ENCODE data around the gene LSM5.
"Not testable (repeated sequence)": the region's sequence is repeated elsewhere in the genome, so short reads cannot be mapped to it uniquely, and the experiment has no call there.

LSM5 gene

GRCh38 chr7:32500922-32501341, 10.8 kb upstream of the LSM5 start:
- no peaks in the 10 kb centered on the region for H3K9me3 ChIP-seq (ENCODE audit: control insufficient read depth, insufficient read depth, low read length)
- H3K4me3 ChIP-seq (ENCODE audit: low read depth, low read length), result no peak overlapping the region
- H3K4me1 ChIP-seq (ENCODE audit: control insufficient read depth, insufficient read depth, low read length), result peaks cover 3% of the 10 kb centered on the region
- no peaks in the 10 kb centered on the region for H3K36me3 ChIP-seq (ENCODE audit: control insufficient read depth, insufficient read depth, low read length)
- no peak overlapping the region for H3K9ac ChIP-seq (ENCODE audit: low read depth, low read length)
- no peaks in the 10 kb centered on the region for H3K27me3 ChIP-seq (ENCODE audit: control insufficient read depth, insufficient read depth, low read length)

DNA sequence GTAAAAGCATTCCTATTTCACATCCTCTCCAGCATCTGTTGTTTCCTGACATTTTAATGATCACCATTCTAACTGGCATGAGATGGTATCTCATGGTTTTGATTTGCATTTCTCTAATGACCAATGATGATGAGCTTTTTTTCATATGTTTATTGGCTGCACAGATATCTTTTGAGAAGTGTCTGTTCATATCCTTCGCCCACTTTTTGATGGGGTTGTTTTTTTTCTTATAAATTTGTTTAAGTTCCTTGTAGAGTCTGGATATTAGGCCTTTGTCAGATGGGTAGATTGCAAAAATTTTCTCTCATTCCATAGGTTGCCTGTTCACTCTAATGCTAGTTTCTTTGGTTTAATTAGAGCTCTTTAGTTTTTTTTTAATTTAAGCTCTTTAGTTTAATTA, 10.0 kb upstream of the LSM5 start:
- H3K4me1 ChIP-seq (ENCODE audit: control insufficient read depth, insufficient read depth, low read length); H3K27me3 ChIP-seq (ENCODE audit: control insufficient read depth, insufficient read depth, low read length); H3K9ac ChIP-seq (ENCODE audit: low read depth, low read length); H3K36me3 ChIP-seq (ENCODE audit: control insufficient read depth, insufficient read depth, low read length); H3K9me3 ChIP-seq (ENCODE audit: control insufficient read depth, insufficient read depth, low read length); H3K4me3 ChIP-seq (ENCODE audit: low read depth, low read length): not testable (repeated sequence)

DNA sequence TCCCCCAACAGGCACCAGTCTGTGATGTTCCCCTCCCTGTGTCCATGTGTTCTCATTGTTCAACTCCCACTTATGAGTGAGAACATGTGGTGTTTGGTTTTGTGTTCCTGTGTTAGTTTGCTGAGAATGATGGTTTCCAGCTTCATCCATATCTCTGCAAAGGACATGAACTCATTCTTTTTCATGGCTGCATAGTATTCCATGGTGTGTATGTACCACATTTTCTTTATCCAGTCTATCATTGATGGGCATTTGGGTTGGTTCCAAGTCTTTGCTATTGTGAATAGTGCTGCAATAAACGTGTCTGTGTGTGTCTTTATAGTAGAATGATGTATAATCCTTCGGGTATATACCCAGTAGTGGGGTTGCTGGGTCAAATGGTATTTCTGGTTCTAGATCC, 9.6 kb upstream of the LSM5 start:
- H3K4me1 ChIP-seq (ENCODE audit: control insufficient read depth, insufficient read depth, low read length); H3K27me3 ChIP-seq (ENCODE audit: control insufficient read depth, insufficient read depth, low read length); H3K9ac ChIP-seq (ENCODE audit: low read depth, low read length); H3K4me3 ChIP-seq (ENCODE audit: low read depth, low read length); H3K9me3 ChIP-seq (ENCODE audit: control insufficient read depth, insufficient read depth, low read length); H3K36me3 ChIP-seq (ENCODE audit: control insufficient read depth, insufficient read depth, low read length): not testable (repeated sequence)

DNA sequence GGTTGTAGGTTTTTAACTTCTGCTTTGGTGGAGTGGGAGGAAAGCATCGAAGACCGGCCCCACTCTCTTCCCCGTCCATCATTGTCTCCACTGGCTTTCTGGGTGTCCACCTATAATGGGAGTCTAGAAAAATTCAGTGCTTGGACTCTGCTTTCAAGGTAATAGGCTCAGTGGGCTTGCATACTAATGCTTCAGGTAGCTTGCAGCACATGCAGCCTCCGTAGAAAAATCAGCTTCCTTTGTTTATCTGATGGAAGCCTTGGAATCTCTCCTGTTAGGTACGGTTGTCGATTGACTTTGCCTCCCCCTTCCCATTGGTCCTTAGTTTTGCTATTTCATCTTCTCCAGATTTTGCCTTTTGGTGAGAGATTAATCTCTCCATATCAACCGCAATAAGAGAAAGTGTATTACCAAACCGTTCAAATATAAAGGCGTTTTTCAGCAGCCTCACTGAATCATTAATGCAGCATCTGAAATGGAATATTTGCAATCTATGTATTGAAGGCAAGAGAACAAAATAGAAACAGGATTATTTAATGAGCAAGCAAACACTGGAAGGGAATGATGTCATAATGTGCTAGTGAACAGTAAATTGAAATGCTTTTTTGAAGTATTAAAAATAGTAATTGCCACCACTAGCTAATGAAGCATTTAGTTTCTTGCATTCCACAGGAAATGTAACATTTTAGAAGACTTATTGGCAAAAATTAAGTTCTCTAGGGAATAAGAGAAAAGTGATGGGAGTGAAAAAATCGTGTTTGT, 6.1 kb upstream of the LSM5 start:
- no peaks in the 10 kb centered on the region for H3K9me3 ChIP-seq (ENCODE audit: control insufficient read depth, insufficient read depth, low read length)
- peaks cover 4% of the 10 kb centered on the region for H3K4me1 ChIP-seq (ENCODE audit: control insufficient read depth, insufficient read depth, low read length)
- no peaks in the 10 kb centered on the region for H3K36me3 ChIP-seq (ENCODE audit: control insufficient read depth, insufficient read depth, low read length)
- no peaks in the 10 kb centered on the region for H3K27me3 ChIP-seq (ENCODE audit: control insufficient read depth, insufficient read depth, low read length)
- peak overlapping the region; percentile 71 for H3K9ac ChIP-seq (ENCODE audit: low read depth, low read length)
- peak overlapping the region; percentile 84 for H3K4me3 ChIP-seq (ENCODE audit: low read depth, low read length)

- H3K4me3 ChIP-seq (ENCODE audit: low read depth, low read length), result peak within 1 kb of the TSS; percentile 95
- H3K36me3 ChIP-seq (ENCODE audit: control insufficient read depth, insufficient read depth, low read length), result no peaks in the 10 kb centered on the region
- H3K27me3 ChIP-seq (ENCODE audit: control insufficient read depth, insufficient read depth, low read length), result no peaks in the 10 kb centered on the region
- peak within 1 kb of the TSS; percentile 87 for H3K9ac ChIP-seq (ENCODE audit: low read depth, low read length)
- H3K4me1 ChIP-seq (ENCODE audit: control insufficient read depth, insufficient read depth, low read length), result peaks cover 4% of the 10 kb centered on the region
- H3K9me3 ChIP-seq (ENCODE audit: control insufficient read depth, insufficient read depth, low read length), result no peaks in the 10 kb centered on the region
Observed at GRCh38 chr7:32495298-32496051, 5.3 kb upstream of the LSM5 start, which contains the start of gene AVL9. Gene AVL9, plus strand, starts transcription at chr7:32495489. Its CDS starts 221 bp downstream, at chr7:32495710.

DNA sequence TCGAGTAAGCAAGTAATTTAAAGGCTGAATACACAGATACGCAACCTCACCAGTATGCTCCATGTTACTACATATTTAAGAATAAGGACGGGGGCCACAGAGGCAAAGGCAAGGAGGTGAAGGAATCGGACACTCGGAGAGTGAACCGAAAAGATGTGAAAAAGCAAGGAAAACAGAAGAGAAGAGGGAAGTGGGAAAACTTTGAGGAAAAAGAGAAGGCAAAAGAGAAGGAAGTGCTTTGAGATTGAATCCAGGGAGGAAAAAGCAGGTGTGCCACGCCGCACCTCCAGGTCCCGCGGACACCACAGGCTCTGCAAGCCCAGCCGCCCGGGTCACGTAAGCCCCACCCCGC, 4.7 kb upstream of the LSM5 start:
- no peaks in the 10 kb centered on the region for H3K9me3 ChIP-seq (ENCODE audit: control insufficient read depth, insufficient read depth, low read length)

GRCh38 chr7:32489788-32490126, 423 bp downstream of the LSM5 start:
- no peaks in the 10 kb centered on the region for H3K9me3 ChIP-seq (ENCODE audit: control insufficient read depth, insufficient read depth, low read length)
- H3K4me1 ChIP-seq (ENCODE audit: control insufficient read depth, insufficient read depth, low read length), result peaks cover 4% of the 10 kb centered on the region
- H3K36me3 ChIP-seq (ENCODE audit: control insufficient read depth, insufficient read depth, low read length), result peaks cover 3% of the 10 kb centered on the region
- peak overlapping the region; percentile 97 for H3K4me3 ChIP-seq (ENCODE audit: low read depth, low read length)
- no peaks in the 10 kb centered on the region for H3K27me3 ChIP-seq (ENCODE audit: control insufficient read depth, insufficient read depth, low read length)
- peak overlapping the region; percentile 92 for H3K9ac ChIP-seq (ENCODE audit: low read depth, low read length)

More for the DNA sequence above, 4.7 kb upstream of the LSM5 start:
- Histone ChIP-seq H3K27me3 (ENCODE audit: control insufficient read depth, insufficient read depth, low read length) (no peaks in the 10 kb centered on the region), H3K4me1 (ENCODE audit: control insufficient read depth, insufficient read depth, low read length) (peaks cover 4% of the 10 kb centered on the region), H3K4me3 (ENCODE audit: low read depth, low read length) (peak overlapping the region; percentile 95), H3K36me3 (ENCODE audit: control insufficient read depth, insufficient read depth, low read length) (no peaks in the 10 kb centered on the region), H3K9ac (ENCODE audit: low read depth, low read length) (peak overlapping the region; percentile 87)

- Histone ChIP-seq H3K4me1 (ENCODE audit: control insufficient read depth, insufficient read depth, low read length) (no peaks in the 10 kb centered on the region), H3K27me3 (ENCODE audit: control insufficient read depth, insufficient read depth, low read length) (no peaks in the 10 kb centered on the region), H3K4me3 (ENCODE audit: low read depth, low read length) (no peak overlapping the region), H3K36me3 (ENCODE audit: control insufficient read depth, insufficient read depth, low read length) (no peaks in the 10 kb centered on the region), H3K9me3 (ENCODE audit: control insufficient read depth, insufficient read depth, low read length) (no peaks in the 10 kb centered on the region), H3K9ac (ENCODE audit: low read depth, low read length) (no peak overlapping the region)
Observed at GRCh38 chr7:32481921-32482320, 8.3 kb downstream of the LSM5 start.

- Histone ChIP-seq H3K36me3 (ENCODE audit: control insufficient read depth, insufficient read depth, low read length) (no peaks in the 10 kb centered on the region), H3K9ac (ENCODE audit: low read depth, low read length) (no peak overlapping the region), H3K4me3 (ENCODE audit: low read depth, low read length) (no peak overlapping the region), H3K4me1 (ENCODE audit: control insufficient read depth, insufficient read depth, low read length) (no peaks in the 10 kb centered on the region), H3K9me3 (ENCODE audit: control insufficient read depth, insufficient read depth, low read length) (no peaks in the 10 kb centered on the region), H3K27me3 (ENCODE audit: control insufficient read depth, insufficient read depth, low read length) (no peaks in the 10 kb centered on the region)
Observed at GRCh38 chr7:32481176-32481575, 9.0 kb downstream of the LSM5 start.

- H3K9ac ChIP-seq (ENCODE audit: low read depth, low read length), result no peak overlapping the region
Observed at GRCh38 chr7:32479574-32480200, 10.5 kb downstream of the LSM5 start.

GRCh38 chr7:32477649-32477980, 12.6 kb downstream of the LSM5 start:
- H3K4me1 ChIP-seq (ENCODE audit: control insufficient read depth, insufficient read depth, low read length), result no peaks in the 10 kb centered on the region
- no peak overlapping the region for H3K9ac ChIP-seq (ENCODE audit: low read depth, low read length)
- no peak overlapping the region for H3K4me3 ChIP-seq (ENCODE audit: low read depth, low read length)
- no peaks in the 10 kb centered on the region for H3K27me3 ChIP-seq (ENCODE audit: control insufficient read depth, insufficient read depth, low read length)
- no peaks in the 10 kb centered on the region for H3K9me3 ChIP-seq (ENCODE audit: control insufficient read depth, insufficient read depth, low read length)
- no peaks in the 10 kb centered on the region for H3K36me3 ChIP-seq (ENCODE audit: control insufficient read depth, insufficient read depth, low read length)

More at GRCh38 chr7:32479574-32480200, 10.5 kb downstream of the LSM5 start:
- H3K36me3 ChIP-seq (ENCODE audit: control insufficient read depth, insufficient read depth, low read length), result no peaks in the 10 kb centered on the region
- H3K4me3 ChIP-seq (ENCODE audit: low read depth, low read length), result no peak overlapping the region
- H3K9me3 ChIP-seq (ENCODE audit: control insufficient read depth, insufficient read depth, low read length), result no peaks in the 10 kb centered on the region
- no peaks in the 10 kb centered on the region for H3K4me1 ChIP-seq (ENCODE audit: control insufficient read depth, insufficient read depth, low read length)
- H3K27me3 ChIP-seq (ENCODE audit: control insufficient read depth, insufficient read depth, low read length), result no peaks in the 10 kb centered on the region
